ENCODE measurements around the gene SLC26A1.

GRCh38 chr4:958696-959337 lies 34.4 kb downstream of the SLC26A1 start:
- TF ChIP-seq FOXM1 (IDR thresholded peaks at IDR 0.05; ENCODE audit: borderline replicate concordance, low read depth) (no peak), EP300 (IDR thresholded peaks at IDR 0.05; ENCODE audit: borderline replicate concordance) (no peak), CEBPB (IDR thresholded peaks at IDR 0.05) (no peak), CREB1 (IDR thresholded peaks at IDR 0.05; ENCODE audit: low read depth) (no peak), EGR1 (IDR thresholded peaks at IDR 0.05) (no peak), NFIC (IDR thresholded peaks at IDR 0.05) (no peak), TAF1 (IDR thresholded peaks at IDR 0.05; ENCODE audit: low read depth) (no peak), TCF12 (IDR thresholded peaks at IDR 0.05; ENCODE audit: low read depth) (no peak), YY1 (IDR thresholded peaks at IDR 0.05; ENCODE audit: low read depth) (no peak), MAX (IDR thresholded peaks at IDR 0.05) (no peak), REST (IDR thresholded peaks at IDR 0.05; ENCODE audit: low read depth) (no peak), ZBTB7A (IDR thresholded peaks at IDR 0.05; ENCODE audit: low read depth) (no peak), RAD21 (IDR thresholded peaks at IDR 0.05; ENCODE audit: low read depth) (no peak), TEAD4 (IDR thresholded peaks at IDR 0.05) (no peak)

Data from Ishikawa (cell line).